ENCODE data around the gene ALG14.

DNA sequence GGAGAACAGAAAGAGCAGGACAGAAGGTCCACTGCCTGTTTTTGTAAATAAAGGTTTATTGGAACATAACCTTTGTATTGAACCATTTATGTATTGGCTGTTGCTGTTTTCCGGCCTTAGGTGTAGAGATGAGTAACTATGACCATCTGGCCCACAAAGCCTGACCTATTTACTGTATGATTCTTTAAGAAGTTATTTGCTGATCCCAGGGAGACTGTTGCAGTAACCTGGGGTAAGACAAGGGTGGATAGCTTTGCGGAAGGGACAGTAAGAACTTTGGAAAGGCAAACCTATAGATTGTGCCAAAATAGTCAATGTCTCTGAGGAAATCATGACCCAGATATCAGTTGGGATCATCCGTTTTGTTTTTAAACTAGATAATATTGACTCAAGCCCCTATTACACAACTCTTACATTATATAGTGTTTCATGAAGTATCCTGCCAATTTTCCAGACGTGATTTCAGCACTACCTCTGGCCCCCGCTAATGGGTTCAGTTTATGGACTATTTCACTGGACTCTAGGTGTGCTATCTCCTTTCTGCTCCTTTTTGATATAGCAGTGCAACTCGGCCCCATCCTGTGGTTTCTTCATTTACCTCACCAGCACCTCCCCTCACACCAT is 23.6 kb upstream of the ALG14 start:
- TF ChIP-seq, protein P1, sequence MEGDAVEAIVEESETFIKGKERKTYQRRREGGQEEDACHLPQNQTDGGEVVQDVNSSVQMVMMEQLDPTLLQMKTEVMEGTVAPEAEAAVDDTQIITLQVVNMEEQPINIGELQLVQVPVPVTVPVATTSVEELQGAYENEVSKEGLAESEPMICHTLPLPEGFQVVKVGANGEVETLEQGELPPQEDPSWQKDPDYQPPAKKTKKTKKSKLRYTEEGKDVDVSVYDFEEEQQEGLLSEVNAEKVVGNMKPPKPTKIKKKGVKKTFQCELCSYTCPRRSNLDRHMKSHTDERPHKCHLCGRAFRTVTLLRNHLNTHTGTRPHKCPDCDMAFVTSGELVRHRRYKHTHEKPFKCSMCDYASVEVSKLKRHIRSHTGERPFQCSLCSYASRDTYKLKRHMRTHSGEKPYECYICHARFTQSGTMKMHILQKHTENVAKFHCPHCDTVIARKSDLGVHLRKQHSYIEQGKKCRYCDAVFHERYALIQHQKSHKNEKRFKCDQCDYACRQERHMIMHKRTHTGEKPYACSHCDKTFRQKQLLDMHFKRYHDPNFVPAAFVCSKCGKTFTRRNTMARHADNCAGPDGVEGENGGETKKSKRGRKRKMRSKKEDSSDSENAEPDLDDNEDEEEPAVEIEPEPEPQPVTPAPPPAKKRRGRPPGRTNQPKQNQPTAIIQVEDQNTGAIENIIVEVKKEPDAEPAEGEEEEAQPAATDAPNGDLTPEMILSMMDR (IDR thresholded peaks at IDR 0.05; ENCODE audit: insufficient read depth, low read length, poor library complexity, severe bottlenecking) = no peak
- no peak for TF ChIP-seq EZH2phosphoT487 (conservative IDR thresholded peaks at IDR 0.05; ENCODE audit: low read length)
